ENCODE data around the gene CT47C1.

CT47C1 gene

GRCh38 chrX:119075270-119076025 is 2.7 kb downstream of the CT47C1 start:
- DNase-seq, result no peak

DNA sequence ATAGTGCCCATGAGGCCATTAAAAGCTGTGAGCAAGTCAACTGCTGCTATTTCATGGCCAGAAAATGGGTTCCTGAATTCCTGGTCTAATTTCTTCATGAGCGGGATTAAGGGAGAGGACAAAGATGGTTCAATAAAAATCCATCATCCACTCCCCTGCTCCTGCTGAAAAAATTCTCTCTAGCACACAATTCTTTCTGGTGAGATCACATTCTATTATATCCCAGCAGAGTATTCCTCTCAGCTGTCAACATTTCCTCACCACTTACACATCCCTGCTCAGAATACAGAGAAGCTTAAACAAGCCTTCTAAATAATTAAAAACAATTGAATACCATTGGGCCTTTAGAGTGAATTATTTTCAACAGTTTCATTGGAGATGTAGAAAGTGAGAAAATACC is 9.5 kb downstream of the CT47C1 start:
- no peak for DNase-seq

- DNase-seq, result no peak
These were observed 12.0 kb downstream of the CT47C1 start for GRCh38 chrX:119084766-119085165.

DNA sequence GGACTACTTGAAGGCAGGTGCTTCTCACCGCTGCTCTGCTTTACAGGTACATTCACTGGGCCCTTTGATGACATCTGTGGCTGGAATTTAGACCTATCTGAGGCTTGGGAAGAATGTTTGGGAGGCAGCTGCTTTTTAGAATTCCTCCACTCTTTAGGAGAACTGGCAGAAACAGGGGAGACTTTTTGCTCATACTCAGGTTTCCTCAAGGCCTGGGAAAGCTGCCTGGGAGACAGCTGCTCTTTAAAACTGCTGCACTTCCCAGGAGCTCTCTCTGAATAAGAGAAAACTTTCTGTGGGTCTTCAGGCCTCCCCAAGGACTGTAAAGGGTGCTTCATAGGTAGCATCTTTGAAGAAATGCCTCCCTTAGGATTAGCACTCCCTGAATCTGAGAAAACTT is 14.3 kb downstream of the CT47C1 start:
- DNase-seq, result no peak

DNA sequence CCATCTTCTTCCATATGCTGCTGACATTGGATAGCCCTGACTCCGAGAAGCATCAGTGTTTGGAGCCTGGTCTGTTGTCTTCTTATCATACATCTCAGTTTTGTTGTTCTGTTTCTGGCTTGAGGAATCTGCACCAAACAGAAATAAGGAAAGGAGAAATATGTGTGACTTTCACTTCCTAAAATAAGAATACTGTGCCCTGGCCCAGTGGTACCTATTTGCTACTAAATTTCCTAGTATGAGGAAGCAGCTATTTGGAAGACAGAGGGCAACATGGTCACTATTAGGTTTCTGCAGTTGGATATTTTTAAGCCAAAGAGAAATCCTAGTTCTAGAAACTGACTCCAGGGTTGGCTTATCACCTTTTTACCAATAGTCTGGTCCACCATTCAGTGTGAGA is 16.8 kb downstream of the CT47C1 start:
- no peak for DNase-seq

GRCh38 chrX:119090627-119091026 is 17.8 kb downstream of the CT47C1 start:
- no peak for DNase-seq

GRCh38 chrX:119093991-119094735 is 21.4 kb downstream of the CT47C1 start:
- no peak for DNase-seq

DNA sequence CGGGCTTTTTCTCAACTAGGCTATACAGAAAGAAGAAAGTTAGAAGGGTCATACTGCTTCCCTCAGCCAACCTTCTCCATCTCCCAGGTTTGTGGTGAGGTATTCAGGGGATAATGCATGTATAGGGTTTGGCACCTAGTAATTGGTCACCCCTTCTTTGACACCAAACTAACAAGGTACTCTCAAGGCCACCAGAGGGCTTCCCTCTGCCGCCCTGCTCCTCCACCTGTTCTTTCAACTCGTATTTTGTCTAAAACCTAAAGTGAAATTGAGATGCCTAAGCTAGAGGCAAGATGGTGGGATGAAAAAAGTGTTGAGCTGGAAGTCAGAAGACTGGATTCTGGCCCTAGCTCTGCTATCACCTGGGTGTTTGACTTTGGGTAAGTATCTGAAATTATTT is 22.0 kb downstream of the CT47C1 start:
- DNase-seq, result no peak

DNA sequence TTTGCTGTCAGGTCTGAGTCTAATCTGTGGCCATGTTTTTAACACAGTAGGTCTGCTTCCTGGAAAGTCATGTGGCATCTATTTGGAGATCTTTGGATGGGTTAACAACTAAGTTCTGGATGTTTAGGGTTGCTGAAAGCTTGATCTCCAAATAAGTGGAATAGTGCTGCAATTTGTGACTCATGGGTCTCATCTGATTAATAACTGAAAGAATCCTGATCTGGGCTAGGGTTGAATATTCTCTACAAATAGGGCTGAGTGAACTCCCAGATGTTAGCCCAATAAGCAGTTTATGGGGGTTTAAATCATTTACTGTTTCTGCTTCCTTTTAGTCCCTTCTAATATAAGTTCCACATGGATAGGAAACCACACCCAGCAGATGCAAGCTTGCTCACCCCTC is 23.1 kb downstream of the CT47C1 start:
- no peak for DNase-seq

GRCh38 chrX:119101168-119101567 is 28.4 kb downstream of the CT47C1 start:
- DNase-seq, result no peak

- DNase-seq, result no peak
These were observed 33.0 kb downstream of the CT47C1 start for GRCh38 chrX:119105826-119106225.

- DNase-seq, result no peak
These were observed 34.4 kb downstream of the CT47C1 start for GRCh38 chrX:119107206-119107605.

GRCh38 chrX:119118780-119119395 is 46.1 kb downstream of the CT47C1 start:
- no peak for DNase-seq

DNA sequence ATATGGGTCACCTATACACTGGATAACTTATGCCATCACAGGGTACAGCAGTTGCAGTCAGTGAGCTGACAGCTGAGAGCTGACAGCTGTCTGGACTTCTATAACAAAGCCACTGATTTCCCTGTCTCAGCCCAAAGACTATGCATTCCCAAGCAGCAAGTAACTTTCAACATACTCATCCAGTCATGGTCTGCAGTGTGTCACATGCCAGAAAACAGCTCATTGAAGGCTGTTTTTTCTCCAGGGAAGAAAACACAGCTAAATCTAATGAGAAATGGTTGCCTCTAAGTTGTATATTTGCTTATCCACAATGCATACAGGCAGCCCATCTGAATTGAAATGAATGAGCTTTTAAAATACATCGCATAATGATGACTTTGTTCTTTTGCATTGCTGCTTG is 48.5 kb downstream of the CT47C1 start:
- DNase-seq, result no peak
